K562 (cell line): Measurements from ENCODE around the gene ALDH3B2. TPM values are rescaled to one million over a fixed set of nuclear protein-coding genes. Genes with fewer than 3 reads are reported as not detected.

ENCODE experiments used
- ATAC-seq: fragments of 200-7000 bp; cut with Tn5 transposase; 3 replicates; pipeline ENCODE4 v1.9.1; 2020; ENCODE audit warnings: moderate library complexity
- BruUV-seq: library from RNA; stranded (reverse); fragments of 400-500 nt; replicated peaks from 2 replicates; lab custom pipeline; 2021; lab: Mats Ljungman, UMichigan
- CTCF ChIA-PET: fragments of 300-600 bp; formaldehyde crosslinking; extraction: SDS; loops from one replicate; lab custom pipeline; 2021; ENCODE audit warnings: low intra/inter-chr PET ratio; lab: Yijun Ruan, JAX
- POLR2A ChIA-PET: fragments of 300-600, 350-650 bp; sonication (Branson Sonifier 250); formaldehyde crosslinking; extraction: SDS; loops from one replicate; lab custom pipeline; 2021; ENCODE audit warnings: antibody characterized with exemption, inconsistent platforms; lab: Yijun Ruan, JAX
- DNase-seq, 4 experiments: peaks; one replicate each; pipeline versions ENCODE4 v3.0.0 to v3.0.0-alpha.2; 2011 to 2018; ENCODE audit warnings: low spot score in 3 of 4, mixed read lengths in 3 of 4; ENCODE audit errors: extremely low read depth in 1 of 4
- FAIRE-seq: peaks from 2 replicates; lab custom pipeline; 2011; peaks lifted over from hg19 to GRCh38; lab: Jason Lieb, UNC
- H2AFZ ChIP-seq: 2 replicates; pipeline ENCODE4 v1.6.0; 2011; ENCODE audit warnings: low read depth, low read length, control low read depth, inconsistent platforms
- H3K27ac ChIP-seq: fragments of 200-600 bp; 3 replicates; pipeline ENCODE4 v1.8.0; 2011; ENCODE audit warnings: low read depth, mild to moderate bottlenecking, control low read depth, inconsistent platforms, low read length, moderate library complexity, mixed read lengths; ENCODE audit errors: extremely low read depth
- H3K27me3 ChIP-seq, 2 experiments: fragments of 300-600 bp in 1 of 2; 2 replicates in 1 of 2; 3 replicates in 1 of 2; pipeline versions ENCODE4 v1.6.0 to v1.8.0; 2011; ENCODE audit warnings: inconsistent platforms in 2 of 2, low read length in 2 of 2, mild to moderate bottlenecking in 1 of 2, mixed read lengths in 1 of 2, moderate library complexity in 1 of 2; ENCODE audit not compliant: control insufficient read depth in 2 of 2, insufficient read depth in 2 of 2
- H3K36me3 ChIP-seq: fragments of 300-600 bp; 3 replicates; pipeline ENCODE4 v1.8.0; 2011; ENCODE audit warnings: mild to moderate bottlenecking, low read length, inconsistent platforms; ENCODE audit not compliant: control insufficient read depth, insufficient read depth
- H3K4me1 ChIP-seq, 2 experiments: fragments of 200-600 bp in 1 of 2; replicated peaks in 1 of 2; 2 replicates in 1 of 2; 3 replicates in 1 of 2; pipeline versions ENCODE4 v1.5.1 to v1.8.0; 2011; ENCODE audit warnings: inconsistent platforms in 2 of 2, low read length in 2 of 2, mild to moderate bottlenecking in 1 of 2, mixed read lengths in 1 of 2, moderate library complexity in 1 of 2; ENCODE audit not compliant: control insufficient read depth in 2 of 2, insufficient read depth in 2 of 2
- H3K4me2 ChIP-seq: 2 replicates; pipeline ENCODE4 v1.6.1; 2011; ENCODE audit warnings: low read length, control low read depth, inconsistent platforms, mixed read lengths; ENCODE audit not compliant: insufficient read depth
- H3K4me3 ChIP-seq: fragments of 200-600 bp; sonication (generic), shearing (Covaris generic); 2 replicates; pipeline ENCODE4 v1.5.1; 2016; ENCODE audit warnings: control low read depth, inconsistent platforms
- H3K79me2 ChIP-seq: fragments of 200-600 bp; 3 replicates; pipeline ENCODE4 v1.8.0; 2011; ENCODE audit warnings: low read length, inconsistent platforms; ENCODE audit not compliant: control insufficient read depth, insufficient read depth
- H3K9ac ChIP-seq, 2 experiments: 2 replicates each; pipeline versions ENCODE4 v1.6.0 to v1.6.1; 2011; ENCODE audit warnings: low read depth in 2 of 2, low read length in 2 of 2, control low read depth in 1 of 2, inconsistent platforms in 1 of 2, mild to moderate bottlenecking in 1 of 2, mixed read lengths in 1 of 2; ENCODE audit not compliant: insufficient read depth in 1 of 2
- H3K9me1 ChIP-seq: one replicate; pipeline ENCODE4 v1.6.0; 2011; ENCODE audit warnings: inconsistent platforms, mild to moderate bottlenecking, low read length, moderate library complexity; ENCODE audit not compliant: control insufficient read depth, insufficient read depth
- H3K9me3 ChIP-seq: replicated peaks from 2 replicates; pipeline ENCODE4 v1.5.1; 2011; ENCODE audit warnings: low read depth, low read length, inconsistent platforms; ENCODE audit not compliant: control insufficient read depth, insufficient read depth
- H4K20me1 ChIP-seq: replicated peaks from 2 replicates; pipeline ENCODE4 v1.6.1; 2011; ENCODE audit warnings: low read length, inconsistent platforms, mixed read lengths; ENCODE audit not compliant: control insufficient read depth, insufficient read depth
- CBX2 ChIP-seq: fragments of 200-600 bp; sonication (generic); IDR thresholded peaks from one replicate; pipeline ENCODE4 v1.6.1; 2012; ENCODE audit warnings: mild to moderate bottlenecking, low read length, inconsistent platforms; ENCODE audit not compliant: insufficient read depth, poor library complexity, severe bottlenecking
- E2F6 ChIP-seq, 2 experiments: IDR thresholded peaks; 2 replicates each; pipeline ENCODE4 v1.6.1; 2011; ENCODE audit warnings: borderline replicate concordance in 1 of 2, control low read depth in 1 of 2, low read depth in 1 of 2, low read length in 1 of 2, mild to moderate bottlenecking in 1 of 2, mixed read lengths in 1 of 2, moderate library complexity in 1 of 2; ENCODE audit not compliant: insufficient read depth in 1 of 2, insufficient read length in 1 of 2, poor library complexity in 1 of 2, severe bottlenecking in 1 of 2; ENCODE audit errors: extremely low read depth in 1 of 2
- KLF10 ChIP-seq: fragments of 250-450 bp; sonication (Bioruptor Pico); IDR thresholded peaks from 2 replicates; pipeline ENCODE4 v1.6.1; 2021; ENCODE audit warnings: matching md5 sums
- NR4A1 ChIP-seq, 2 experiments: fragments of 250-450 bp in 1 of 2; fragments of 450-650 bp in 1 of 2; sonication (Bioruptor Pico) in 1 of 2; IDR thresholded peaks; 2 replicates each; pipeline versions ENCODE4 v1.4.0 to v1.6.1; 2016 to 2020; ENCODE audit warnings: mild to moderate bottlenecking in 2 of 2, missing compliant biosample characterization in 1 of 2, missing genetic modification characterization in 1 of 2, moderate library complexity in 1 of 2
- PML ChIP-seq: IDR thresholded peaks from 2 replicates; pipeline ENCODE4 v1.6.1; 2012; ENCODE audit warnings: low read length, inconsistent platforms
- ZKSCAN1 ChIP-seq: fragments of 150-350 bp; IDR thresholded peaks from 2 replicates; pipeline ENCODE4 v1.6.1; 2016; ENCODE audit warnings: low read depth, low read length
- ZNF696 ChIP-seq: fragments of 250-450 bp; sonication (Bioruptor Pico); conservative IDR thresholded peaks from 2 replicates; pipeline ENCODE4 v1.4.0; 2020; ENCODE audit warnings: mild to moderate bottlenecking, moderate library complexity
- WGBS: fragments of 100-300 bp; shearing (Covaris generic); methylation state at CpG from one replicate; pipeline ENCODE4 v1.1.6; 2016; ENCODE audit warnings: low coverage, mixed read lengths; ENCODE audit not compliant: insufficient coverage; ENCODE audit errors: missing lambda C conversion rate; 5-methylcytosine and 5-hydroxymethylcytosine counted together
- in situ Hi-C: fragments of 300-500 bp; cut with MboI; formaldehyde crosslinking; loops from 4 replicates; pipeline ENCODE4 v1.15.0; 2018; ENCODE audit warnings: inconsistent platforms, mixed read lengths
- intact Hi-C: fragments of 100-400 bp; cut with micrococcal nuclease; formaldehyde crosslinking; loops from 2 replicates; pipeline ENCODE4 v1.14.2; 2022
- polyA plus RNA-seq, 8 experiments: library from polyadenylated mRNA; depleted of rRNA in 4 of 8; stranded (reverse) in 5 of 8; unstranded in 3 of 8; fragments of >200 nt; fragmentation: Nextera tagmentation in 2 of 8; fragmentation: Illumina TruSeq in 1 of 8; extraction: Ambion mirVana in 2 of 8; extraction: Trizol in 1 of 8; gene quantifications; 2 replicates each; pipeline versions ENCODE4 v1.2.1 to v1.2.3, GENCODE V29; 2011 to 2014; ENCODE audit warnings: inconsistent platforms in 1 of 8, missing spikeins in 1 of 8
- total RNA-seq, 7 experiments: library from RNA; depleted of rRNA in 6 of 7; stranded (reverse); fragments of >200 nt in 6 of 7; fragmentation: Illumina TruSeq in 2 of 7; extraction: Trizol in 2 of 7; gene quantifications; 2 replicates each; pipeline versions ENCODE4 v1.2.1 to v1.2.3, GENCODE V29; 2011 to 2021; ENCODE audit warnings: low replicate concordance in 1 of 7

ALDH3B2 gene
- total and polyA plus RNA-seq, 9 of the 15 experiments (the other 6 are each of a cell fraction or from before 2014, with no cell fraction given): not detected

- FAIRE-seq (no peak), DNase-seq (no peak), ATAC-seq (no peak)
- ChIA-PET POLR2A (no interaction called here), CTCF (no interaction called here)
- no peaks in the 10 kb centered on the region for H3K36me3 ChIP-seq
- no peaks in the 10 kb centered on the region; the same call in 1 of the 2 replicates for H3K9me3 ChIP-seq
- H3K27me3 ChIP-seq: peaks cover 34% of the 10 kb centered on the region in 2 experiments
- H3K4me2 ChIP-seq: peak overlapping the region; percentile 42; the same call in 1 of the 2 replicates
- H3K9me1 ChIP-seq: no peaks in the 10 kb centered on the region
- no peak overlapping the region for H3K4me3 ChIP-seq
- in situ Hi-C loops (no loop called here), intact Hi-C loops (loop anchor here (5.0 kb wide), 1 partner anchor 63 kb away; no protein-coding TSS in a partner anchor)
- TF ChIP-seq NR4A1 (CRISPR knock-in tag; IDR thresholded peaks at IDR 0.05) (no peak), NR4A1 (tag; IDR thresholded peaks at IDR 0.05) (no peak), ZKSCAN1 (no peak), E2F6 (IDR thresholded peaks at IDR 0.05; ENCODE audit: borderline replicate concordance in 1 of 2, extremely low read depth in 1 of 2, insufficient read depth in 1 of 2, insufficient read length in 1 of 2, low read depth in 1 of 2, low read length in 1 of 2, poor library complexity in 1 of 2, severe bottlenecking in 1 of 2) (no peak), ZNF696 (CRISPR knock-in tag) (no peak), PML (no peak), CBX2 (peak; percentile 45), KLF10 (no peak)
- WGBS: 8% methylated on average over 12 of the region's 12 CpGs
- no peak overlapping the region for H2AFZ ChIP-seq
- H3K4me1 ChIP-seq: peaks cover 0 to 3% of the 10 kb centered on the region in 2 experiments; a peak in 1 of 5 replicates
- H3K9ac ChIP-seq: no peak overlapping the region
- BruUV-seq: no TSS peak
- no peaks in the 10 kb centered on the region for H3K79me2 ChIP-seq
- no peak overlapping the region for H3K27ac ChIP-seq
- peaks cover 3% of the 10 kb centered on the region; the same call in 1 of the 2 replicates for H4K20me1 ChIP-seq
These were observed 21.2 kb upstream of the ALDH3B2 start for GRCh38 chr11:67695606-67696005.
